Esophagus squamous epithelium (tissue), 4 donors: ENCODE data around the gene GUSB.

Source experiments
- CTCF ChIP-seq, 6 experiments: fragments of 450-650 bp in 4 of 6; fragments of 200-600 bp in 2 of 6; sonication (generic) in 2 of 6; IDR thresholded peaks; one replicate each; pipeline ENCODE4 v1.5.1; 2016 to 2019; ENCODE audit warnings: antibody characterized with exemption in 6 of 6, mild to moderate bottlenecking in 4 of 6, moderate library complexity in 4 of 6
- POLR2A ChIP-seq, 4 donors: fragments of 450-650 bp; IDR thresholded peaks; one replicate each; pipeline ENCODE4 v1.6.1; 2017; ENCODE audit warnings: antibody characterized with exemption in 4 of 4, mild to moderate bottlenecking in 4 of 4, moderate library complexity in 3 of 4

GRCh38 chr7:65937296-65937695 lies 44.7 kb downstream of the GUSB start:
- no peak for TF ChIP-seq CTCF (IDR thresholded peaks at IDR 0.05)
- TF ChIP-seq POLR2A (IDR thresholded peaks at IDR 0.05), result no peak
